OCI-LY3 (cell line): ENCODE measurements around the gene MSI2.

Source experiments
- EZH2phosphoT487 ChIP-seq: fragments of 200-600 bp; shearing (Covaris generic); IDR thresholded peaks from 2 replicates; pipeline ENCODE4 v1.6.1; 2018; ENCODE audit warnings: antibody characterized with exemption, mixed run types, low read depth
- TF ChIP-seq, protein P1 (sequence below): fragments of 200-600, 300-600 bp; sonication (generic); IDR thresholded peaks from 2 replicates; pipeline ENCODE4 v1.5.1; 2014; ENCODE audit warnings: antibody characterized with exemption, low read length, low read depth

GRCh38 chr17:57274162-57274561, 17.8 kb downstream of the MSI2 start:
- TF ChIP-seq, protein P1, sequence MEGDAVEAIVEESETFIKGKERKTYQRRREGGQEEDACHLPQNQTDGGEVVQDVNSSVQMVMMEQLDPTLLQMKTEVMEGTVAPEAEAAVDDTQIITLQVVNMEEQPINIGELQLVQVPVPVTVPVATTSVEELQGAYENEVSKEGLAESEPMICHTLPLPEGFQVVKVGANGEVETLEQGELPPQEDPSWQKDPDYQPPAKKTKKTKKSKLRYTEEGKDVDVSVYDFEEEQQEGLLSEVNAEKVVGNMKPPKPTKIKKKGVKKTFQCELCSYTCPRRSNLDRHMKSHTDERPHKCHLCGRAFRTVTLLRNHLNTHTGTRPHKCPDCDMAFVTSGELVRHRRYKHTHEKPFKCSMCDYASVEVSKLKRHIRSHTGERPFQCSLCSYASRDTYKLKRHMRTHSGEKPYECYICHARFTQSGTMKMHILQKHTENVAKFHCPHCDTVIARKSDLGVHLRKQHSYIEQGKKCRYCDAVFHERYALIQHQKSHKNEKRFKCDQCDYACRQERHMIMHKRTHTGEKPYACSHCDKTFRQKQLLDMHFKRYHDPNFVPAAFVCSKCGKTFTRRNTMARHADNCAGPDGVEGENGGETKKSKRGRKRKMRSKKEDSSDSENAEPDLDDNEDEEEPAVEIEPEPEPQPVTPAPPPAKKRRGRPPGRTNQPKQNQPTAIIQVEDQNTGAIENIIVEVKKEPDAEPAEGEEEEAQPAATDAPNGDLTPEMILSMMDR: no peak
- TF ChIP-seq EZH2phosphoT487: no peak
